GM23248 (cell line): Measurements from ENCODE around the gene SIT1.

Experiments
- EZH2 ChIP-seq: fragments of 200-600 bp; sonication (generic); IDR thresholded peaks from 2 replicates; pipeline ENCODE4 v1.6.1; 2018; ENCODE audit warnings: antibody characterized with exemption, mild to moderate bottlenecking; ENCODE audit not compliant: insufficient read depth, poor library complexity, severe bottlenecking
- EZH2phosphoT487 ChIP-seq: fragments of 200-600 bp; sonication (generic); IDR thresholded peaks from 2 replicates; pipeline ENCODE4 v1.6.1; 2018; ENCODE audit warnings: antibody characterized with exemption, moderate library complexity, mild to moderate bottlenecking, low read depth; ENCODE audit not compliant: insufficient read depth

DNA sequence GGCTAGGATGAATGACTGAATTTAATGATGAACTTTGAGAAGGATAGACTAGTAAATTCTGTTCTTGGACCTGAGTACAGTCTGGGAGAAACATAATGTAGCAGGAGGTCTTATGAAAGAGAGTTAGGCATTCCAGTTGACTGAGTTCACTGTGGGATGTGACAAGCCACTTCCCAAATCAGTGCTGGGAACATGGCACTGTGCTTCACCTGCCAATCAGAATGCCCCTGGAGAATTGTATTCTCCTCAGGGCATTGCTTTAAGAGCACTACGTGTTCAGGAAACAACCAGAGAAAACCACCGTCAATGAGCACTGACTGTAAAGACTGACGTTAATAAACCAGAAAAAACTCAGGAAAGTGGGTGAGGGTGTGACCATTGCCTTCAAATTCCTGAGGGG, 8.6 kb upstream of the SIT1 start:
- TF ChIP-seq EZH2: no peak
- TF ChIP-seq EZH2phosphoT487: no peak
